DMS53 treated with DMSO at 0.1 percent for 48 hours (cell line): ENCODE data around the gene SRP68.
"Not testable (repeated sequence)": the region's sequence is repeated elsewhere in the genome, so short reads cannot be mapped to it uniquely, and the experiment has no call there.

ENCODE experiments used
- DNase-seq: peaks from one replicate; lab custom pipeline; 2025; ENCODE audit not compliant: unreplicated experiment; lab: John Stamatoyannopoulos, UW

SRP68 gene

DNA sequence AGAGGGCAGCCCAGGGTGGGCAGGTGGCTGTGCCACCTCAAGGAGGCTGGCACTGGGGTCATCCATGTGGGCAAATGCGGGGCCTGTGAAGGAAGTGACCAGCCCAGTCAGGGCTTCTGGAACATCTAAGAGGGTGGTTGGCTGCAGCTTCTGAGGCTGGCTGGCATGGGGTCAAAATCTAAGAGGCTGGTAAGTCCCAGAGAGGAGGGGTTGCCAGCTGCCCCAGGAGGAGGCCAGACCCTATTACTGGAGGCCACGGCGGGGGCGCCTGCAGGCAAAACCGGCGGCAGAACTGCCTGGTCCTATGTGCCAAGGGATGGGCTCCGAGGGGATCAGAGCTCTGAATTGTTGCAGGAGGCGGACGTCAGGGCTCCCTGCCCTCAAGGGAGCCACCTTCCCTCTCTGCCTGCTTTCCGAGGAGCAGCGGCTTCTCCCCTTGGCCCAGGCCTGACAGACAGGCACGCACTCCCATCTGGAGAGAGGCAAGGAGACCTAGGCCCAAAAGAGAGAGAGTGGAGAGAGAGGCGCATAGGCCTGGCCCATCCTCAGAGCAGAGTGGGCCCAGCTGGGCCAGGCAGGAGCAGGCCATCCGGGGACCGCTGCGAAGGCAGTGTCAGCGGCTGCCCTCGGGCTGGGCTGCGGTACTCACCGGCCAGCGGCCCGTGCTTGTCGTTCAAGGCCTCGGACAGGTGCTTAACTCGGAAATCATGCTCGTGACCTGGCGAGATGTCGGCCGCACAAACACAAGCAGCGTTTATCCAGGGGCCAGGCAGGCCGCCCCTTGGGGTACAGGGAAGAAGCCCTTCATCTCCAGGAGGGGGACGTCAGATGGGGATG, 17.6 kb upstream of the SRP68 start:
- DNase-seq: no peak

DNA sequence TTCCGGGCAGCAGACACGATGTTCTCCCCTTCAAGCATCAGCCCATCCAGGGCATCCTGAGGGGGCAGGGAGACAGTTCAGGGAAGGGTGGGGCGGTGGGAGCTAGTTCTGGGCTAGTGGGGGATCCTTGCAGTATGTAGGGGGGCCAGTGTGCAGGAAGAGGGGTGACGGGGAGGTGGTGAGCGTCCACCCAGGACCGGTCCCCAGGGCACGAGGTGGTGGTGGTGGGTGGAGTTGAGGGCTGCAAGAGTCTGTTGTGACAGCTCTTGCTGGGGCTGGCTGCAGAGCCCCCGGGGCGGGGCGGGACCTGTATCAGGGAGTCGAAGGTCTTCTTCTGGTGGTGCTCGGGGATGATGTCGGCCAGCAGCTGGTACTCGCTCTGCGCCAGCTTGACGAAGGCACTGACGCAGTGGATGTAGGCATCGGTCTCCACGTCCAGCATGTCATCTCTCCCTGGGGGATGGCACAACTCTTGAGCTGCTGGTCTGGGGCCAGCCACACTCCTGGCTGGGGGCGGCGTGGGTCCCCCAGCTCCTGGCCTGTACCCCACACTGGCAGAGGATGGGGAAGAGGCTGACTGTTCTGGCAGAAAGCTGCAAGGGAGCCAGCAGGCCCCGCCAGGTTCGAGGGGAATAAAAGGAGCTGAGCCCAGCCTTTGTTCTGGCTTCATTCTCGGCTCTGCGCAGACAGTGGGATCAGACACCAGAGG, 16.7 kb upstream of the SRP68 start:
- DNase-seq: no peak

DNA sequence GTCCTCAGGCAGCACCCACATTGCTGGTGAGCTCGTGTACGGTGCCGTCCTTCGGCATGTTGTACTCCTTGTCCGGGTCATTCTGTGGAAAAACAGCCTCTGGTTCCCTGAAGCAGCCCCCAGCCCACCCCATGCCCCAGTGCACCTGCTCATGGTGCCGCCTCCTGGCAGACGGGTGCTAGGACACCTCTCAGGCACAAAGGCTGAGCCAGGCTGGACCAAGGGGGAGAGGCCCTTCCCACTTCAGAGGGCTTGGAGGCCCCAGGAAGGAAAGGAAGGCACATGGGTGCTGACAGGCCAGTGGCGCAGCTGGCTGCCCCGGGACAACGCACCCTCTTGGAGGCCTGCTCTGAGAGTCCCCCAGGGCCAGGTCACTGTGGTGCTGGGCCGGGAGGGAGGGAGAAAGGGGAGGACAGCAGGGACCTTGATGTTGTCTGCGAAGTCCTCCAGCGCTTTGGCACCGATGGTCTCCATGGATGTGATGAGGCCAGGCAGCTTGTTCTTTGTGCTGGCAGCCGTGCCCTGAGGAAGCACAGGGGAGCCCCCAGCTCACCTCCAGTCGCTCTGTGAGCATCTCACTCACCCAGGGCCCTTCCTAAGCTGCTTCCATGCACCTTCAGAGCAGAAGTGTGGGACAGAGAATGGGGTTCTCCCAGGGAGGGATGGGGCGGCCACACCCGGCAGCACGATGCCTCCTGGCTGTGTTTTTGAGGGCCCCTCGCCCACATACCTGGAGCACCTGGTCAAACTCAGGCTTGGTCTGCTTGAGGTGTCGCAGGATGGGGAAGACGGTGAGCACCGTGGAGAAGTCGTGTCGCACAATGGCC, 15.9 kb upstream of the SRP68 start:
- no peak for DNase-seq

DNA sequence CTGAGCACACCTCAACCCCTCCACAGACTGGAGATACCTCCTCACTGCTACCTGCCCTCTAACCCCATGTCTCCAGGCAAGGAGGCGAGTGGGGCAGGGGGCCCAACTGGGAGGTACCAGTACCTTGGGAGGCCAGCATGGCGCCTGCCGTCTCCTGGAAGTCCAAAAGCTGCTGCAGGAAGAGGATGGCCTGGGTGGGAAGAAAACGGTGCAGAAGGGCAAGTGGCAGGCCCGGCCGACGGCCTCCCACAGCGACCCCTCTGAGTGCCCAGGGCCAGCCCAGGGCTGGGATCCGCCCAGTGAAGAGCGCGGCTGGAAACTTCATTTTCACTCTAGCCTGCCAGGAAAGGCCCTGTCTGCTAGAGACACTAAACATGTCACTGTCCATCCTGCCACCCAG, 15.2 kb upstream of the SRP68 start:
- no peak for DNase-seq

DNA sequence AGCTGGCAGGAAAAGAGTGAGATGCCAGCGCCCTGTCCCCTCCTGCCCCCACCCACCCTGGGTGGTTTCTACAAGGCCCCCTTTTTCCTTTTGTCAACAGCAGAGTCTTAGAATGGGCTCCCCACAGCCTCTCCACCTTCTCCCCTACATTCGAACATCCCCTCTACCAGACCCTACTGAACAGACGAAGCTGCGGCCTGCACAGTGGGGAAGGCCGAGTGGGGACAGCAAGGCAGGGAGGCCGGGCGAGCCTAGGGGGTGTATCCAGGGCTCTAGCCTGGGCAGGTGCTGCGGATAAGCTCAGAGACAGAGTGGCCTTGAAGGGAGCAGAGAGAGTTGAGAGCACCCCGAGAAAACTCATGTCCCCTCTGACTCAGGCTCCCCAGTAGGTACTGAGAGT, 14.1 kb upstream of the SRP68 start:
- no peak for DNase-seq

DNA sequence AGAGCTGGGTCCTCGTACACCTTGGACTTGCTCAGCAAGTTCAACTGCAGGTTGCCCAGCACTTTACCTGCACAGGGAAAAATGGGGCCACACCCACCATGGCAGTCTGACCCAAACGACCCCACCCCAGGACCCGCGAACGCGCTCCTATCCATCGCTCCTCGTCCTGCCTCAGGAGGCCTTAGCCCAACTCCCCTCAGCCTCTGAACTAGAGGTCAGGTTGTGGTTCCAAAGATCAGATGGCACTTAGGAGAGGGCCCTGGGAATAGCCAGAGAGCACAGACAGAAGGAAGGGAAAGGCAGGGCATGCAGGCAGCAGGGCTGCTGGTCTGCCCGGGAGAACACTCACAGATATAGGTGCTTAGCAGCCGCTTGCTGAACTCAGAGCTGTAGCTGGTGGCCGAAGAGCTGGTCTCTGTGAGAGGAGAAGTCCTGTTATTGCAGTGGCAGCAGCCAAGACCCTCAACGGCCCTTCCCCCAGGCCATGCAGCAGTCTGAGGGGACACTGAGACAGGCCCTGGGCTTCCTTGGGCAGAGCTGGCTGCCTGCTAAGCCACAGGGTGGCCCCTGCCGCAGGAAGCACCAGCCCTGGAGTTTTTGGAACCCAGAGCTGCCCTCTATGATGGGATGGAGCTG, 13.5 kb upstream of the SRP68 start:
- no peak for DNase-seq

DNA sequence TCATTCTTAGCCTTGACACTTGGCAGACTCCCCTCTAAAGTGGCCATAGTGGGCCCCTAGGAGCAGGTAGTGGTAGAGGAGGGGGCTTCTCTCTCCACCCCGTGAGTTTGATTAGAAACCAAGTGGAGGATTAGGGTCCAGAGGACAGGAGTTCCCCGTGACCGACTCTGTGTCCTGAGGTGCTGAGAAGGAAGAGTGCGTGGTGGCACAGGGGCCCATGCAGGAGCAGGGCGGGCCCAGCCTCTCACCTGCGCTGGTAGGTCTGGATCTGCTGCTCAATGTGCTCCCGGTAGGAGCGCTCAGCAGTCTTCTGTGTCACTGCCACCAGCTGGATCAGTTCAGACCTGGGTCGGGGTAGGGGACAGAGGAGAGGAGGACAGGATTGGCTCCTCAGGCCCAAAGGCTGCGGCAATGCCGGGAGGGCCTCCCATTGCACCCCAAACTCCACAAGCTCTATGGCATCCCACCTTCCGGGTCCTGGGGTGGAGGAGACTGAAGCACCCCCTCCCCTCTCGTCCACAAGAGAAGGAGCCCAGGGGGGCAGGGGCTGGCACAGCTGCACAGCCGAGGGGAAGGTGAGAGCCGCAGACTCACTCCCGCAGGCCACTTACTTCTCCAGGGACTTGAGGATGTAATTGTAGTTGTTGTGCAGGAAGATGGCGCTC, 12.9 kb upstream of the SRP68 start:
- DNase-seq: no peak

DNA sequence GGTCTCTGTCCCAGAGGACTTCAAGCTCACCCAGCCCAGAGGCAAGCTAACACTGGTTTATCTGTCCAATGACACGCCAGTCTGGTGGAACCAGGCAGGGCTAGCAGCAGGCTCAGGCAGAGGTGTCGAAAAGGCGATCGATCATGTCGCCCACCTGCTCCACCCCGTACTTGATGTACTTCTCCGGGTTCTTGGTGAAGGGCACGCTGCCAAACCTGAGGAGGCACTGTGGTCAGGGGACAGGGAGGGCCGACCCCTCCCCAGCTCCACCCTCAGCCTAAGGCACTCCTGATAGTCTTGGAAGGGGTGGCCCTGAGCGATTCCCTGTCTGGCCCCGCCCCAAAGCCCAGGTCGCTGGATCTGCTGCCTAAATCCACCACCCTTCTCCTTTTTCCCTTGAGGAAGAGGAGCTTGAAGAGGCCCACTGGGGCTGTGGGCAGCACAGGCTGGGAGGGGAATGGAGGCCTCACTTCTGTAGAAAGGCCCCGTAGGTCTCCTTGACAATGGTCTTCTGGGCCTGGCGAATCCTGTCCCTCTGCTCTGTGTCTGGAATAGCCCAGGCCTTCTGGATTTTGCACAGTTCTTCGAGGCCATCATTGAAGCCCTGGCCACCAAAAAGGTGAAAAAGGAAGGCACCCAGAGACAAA, 11.3 kb upstream of the SRP68 start:
- DNase-seq: no peak

DNA sequence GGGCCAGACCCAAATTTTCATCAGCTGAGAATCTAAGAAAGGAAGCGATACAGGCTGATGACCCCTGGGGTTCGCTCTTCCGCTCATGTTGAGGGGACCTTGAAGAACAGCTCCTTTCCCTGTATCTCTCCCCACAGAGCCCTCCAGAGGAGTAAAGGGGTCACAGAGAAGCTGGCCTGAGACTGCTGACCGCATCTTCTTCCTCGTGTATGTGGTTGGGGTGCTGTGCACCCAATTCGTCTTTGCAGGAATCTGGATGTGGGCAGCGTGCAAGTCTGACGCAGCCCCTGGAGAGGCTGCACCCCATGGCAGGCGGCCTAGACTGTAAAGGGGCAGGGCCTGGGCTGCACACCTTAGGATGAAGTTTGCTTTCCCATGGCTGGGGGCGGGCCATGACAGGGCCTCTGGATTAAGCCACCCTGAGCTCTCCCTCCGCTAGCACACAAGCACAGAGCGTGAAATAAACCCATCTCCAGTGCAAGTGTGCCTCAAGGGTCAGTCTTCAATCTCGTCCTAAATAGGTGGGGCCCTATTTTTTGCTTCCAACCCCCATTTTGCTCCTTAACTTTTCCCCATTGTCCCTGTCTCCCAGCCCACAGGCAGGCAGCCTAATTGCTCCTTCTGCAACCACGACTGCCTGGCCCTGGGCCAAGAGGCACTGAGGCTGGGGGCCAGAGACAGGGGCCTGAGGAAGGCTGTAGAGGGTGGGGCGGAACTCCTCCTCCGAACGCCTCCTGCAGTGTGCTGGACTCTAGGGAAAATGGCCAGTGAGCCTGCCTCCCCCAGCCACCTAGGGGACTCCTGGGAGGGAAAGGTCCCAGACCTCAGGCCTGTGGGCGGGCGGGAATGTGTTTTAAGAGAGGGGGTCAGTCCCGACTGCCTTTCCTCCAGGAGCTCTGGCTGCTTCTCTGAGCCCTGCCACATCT, 10.3 kb upstream of the SRP68 start:
- DNase-seq: no peak

DNA sequence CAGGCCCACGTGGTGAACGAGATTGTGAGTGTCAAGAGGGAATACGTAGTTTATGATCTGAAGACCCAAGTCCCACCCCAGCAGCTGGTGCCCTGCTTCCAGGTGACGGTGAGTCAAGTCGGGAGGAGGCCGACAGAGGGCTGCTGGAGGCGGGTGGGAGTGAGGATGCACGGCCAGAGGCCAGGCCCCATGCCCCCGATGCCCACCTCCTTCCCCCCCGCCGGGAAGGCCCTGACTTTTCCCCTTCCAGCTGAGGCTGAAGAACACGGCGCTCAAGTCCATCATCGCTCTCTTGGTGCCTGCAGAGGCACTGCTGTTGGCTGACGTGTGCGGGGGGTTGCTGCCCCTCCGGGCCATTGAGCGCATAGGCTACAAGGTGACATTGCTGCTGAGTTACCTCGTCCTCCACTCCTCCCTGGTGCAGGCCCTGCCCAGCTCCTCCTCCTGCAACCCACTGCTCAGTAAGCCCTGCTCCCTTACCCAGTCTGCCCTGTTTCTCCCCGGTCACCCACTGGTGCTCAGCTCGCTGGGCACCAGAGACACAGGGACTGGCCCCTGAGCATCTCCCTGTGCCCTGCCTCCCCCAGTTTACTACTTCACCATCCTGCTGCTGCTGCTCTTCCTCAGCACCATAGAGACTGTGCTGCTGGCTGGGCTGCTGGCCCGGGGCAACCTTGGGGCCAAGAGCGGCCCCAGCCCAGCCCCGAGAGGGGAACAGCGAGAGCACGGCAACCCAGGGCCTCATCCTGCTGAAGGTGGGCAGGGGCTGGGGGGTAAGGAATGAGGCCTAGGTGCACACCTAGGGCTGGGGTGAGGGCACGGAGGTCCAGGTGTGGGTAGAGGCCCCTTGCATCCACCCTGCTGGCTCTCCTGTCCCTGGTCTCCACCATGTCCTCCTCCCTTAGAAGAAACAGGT, 9.2 kb upstream of the SRP68 start:
- DNase-seq: no peak

DNA sequence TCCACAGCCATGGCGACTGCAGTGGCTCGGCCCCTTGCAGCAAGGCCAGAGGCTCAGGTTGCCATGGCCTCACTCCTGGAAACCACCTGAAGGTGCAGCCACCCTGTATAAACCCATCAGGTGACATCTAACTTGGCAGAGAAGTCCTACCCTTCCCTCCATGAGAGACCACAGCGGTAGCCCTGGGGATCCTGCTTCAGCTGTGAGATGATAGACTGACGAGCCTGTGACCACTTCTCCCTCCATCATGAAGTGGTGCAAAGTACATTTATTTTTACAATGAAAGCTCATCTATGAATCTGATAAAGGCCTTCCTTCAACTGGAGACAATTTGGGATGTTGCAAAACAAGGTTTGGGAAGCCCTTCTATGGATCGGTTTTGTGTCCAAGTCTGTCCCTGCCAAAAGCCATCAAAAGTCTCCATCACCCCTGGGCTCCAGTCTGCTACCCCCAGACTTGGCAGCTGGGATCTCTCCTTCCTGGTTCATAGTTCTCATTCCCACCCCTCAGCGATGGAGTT, 8.5 kb upstream of the SRP68 start:
- no peak for DNase-seq

DNA sequence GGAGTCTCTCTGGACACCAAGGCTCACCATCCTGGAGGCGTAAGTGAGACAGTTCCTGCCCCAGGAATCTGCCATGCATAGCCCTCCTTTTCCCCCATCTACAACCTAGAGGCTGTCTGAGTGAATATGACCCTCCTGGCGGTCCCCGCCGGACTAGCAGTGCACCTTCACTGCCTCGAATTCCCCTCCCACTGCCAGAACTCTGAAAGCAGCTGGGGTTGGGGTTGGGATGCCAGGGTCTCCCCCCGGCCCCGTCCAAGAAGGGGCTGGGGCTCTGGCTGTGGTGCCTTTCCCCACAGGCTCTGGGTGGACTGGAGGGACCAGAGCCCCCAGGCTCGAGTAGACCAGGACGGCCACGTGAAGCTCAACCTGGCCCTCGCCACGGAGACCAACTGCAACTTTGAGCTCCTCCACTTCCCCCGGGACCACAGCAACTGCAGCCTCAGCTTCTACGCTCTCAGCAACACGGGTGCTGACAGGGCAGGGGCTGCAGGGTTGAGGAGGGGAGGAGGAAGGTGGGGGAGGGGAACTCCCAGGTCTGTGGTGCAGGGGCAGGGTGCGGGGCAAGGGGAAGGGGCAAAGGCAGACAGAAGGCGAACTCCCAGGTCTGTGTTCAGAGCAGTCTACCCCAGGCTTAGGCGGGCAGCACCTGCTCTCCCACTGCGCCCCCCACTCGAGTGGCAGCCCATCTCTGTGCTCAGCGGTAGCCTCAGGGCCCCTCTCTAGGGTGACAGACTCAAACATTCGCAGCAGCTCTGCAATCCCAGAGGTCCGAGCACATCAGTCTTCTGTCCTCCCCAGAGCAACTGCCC, 7.8 kb upstream of the SRP68 start:
- no peak for DNase-seq

DNA sequence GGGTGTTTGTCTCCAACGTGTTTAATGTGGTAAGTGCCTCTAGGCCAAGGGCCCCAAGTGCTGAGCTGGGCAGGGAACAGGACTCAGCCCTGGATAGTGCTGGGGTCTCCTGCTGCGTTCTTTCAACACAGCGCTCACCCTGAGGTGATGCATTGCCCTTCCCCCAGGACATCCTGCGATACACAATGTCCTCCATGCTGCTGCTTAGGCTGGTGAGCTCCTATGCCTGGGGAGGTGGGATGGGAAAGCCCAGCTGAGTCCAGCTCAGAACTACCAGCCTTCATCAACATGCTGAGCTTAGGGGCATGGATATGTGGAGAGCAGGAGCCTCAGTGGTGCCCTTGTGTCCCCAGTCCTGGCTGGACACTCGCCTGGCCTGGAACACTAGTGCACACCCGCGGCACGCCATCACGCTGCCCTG, 7.2 kb upstream of the SRP68 start:
- DNase-seq: no peak

DNA sequence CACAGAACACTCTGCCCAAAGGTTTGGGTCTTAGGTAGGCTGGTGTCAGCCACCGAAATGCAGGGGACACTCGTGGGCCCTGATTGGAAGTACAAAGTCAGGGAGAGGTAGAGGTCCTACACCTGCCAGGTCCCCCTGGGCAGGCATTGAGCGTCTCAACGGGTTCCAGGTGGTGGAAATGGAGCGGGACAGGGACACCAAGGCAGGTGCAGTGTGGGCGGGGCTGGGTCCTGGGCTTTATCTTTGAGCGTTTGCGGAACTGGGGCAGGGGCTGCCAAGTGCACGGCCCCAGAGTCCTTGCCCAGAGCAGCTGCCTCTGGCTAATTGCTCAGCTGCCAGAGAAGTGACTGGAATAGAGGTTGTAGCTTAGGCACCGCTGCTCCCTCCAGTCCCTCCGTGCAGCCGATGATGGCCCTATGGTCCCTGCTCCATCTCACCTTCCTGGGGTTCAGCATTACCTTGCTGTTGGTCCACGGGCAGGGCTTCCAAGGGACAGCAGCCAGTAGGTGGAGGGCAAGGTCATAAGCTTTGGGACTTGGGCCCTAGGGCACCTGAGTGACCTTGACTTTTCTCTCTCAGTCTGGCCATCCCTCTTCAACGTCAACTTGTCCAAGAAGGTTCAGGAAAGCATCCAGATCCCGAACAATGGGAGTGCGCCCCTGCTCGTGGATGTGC, 6.7 kb upstream of the SRP68 start, which contains the start of gene ZACN:
Gene ZACN (plus strand): TSS at position 323 of the 675 bp plus-strand sequence. CDS start 83 bp downstream, at position 406.
- DNase-seq: peak; percentile 82

DNA sequence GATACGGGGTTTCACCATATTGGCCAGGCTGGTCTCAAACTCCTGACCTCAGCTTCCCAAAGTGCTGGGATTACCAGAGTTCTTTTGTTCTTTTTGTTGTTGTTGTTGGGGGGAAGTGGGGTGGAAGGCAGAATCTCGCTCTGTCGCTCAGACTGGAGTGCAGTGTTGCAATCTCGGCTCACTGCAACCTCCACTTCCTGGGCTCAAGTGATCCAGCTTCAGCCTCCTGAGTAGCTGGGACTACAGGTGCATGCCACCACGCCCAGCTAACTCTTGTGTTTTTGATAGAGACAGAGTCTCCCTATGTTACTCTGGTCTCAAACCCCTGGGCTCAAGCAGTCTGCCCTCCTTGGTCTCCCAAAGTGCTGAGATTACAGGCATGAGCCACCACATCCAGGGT, 6.1 kb upstream of the SRP68 start:
- DNase-seq: not testable (repeated sequence)

DNA sequence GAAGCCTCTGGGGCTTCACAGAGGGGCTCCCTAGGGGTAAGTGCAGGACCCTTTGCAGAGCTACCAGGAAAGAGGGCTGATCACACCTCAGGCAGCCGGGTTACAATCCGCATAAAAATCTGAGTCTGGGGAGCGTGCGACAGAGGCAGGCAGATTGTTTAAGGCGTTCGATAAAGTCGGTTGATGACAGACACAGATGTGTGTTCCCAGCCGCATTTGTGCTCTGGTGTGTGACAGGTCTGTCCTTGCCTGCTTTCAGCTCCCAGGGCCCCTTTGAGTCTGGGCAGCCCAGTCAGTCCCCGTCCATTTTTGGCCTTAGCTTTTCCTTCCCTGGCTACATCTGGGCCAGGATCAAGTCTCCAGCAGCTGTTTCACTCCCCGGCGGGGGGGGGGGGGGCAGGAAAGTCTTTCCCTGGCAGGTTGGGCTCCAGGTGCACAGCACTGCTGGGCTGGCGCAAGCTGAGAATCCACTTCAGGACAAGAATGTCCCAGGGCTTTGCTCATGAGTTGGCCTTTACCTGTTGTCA, 5.3 kb upstream of the SRP68 start:
- peak; percentile 61 for DNase-seq
